Mucosa of gallbladder (tissue), 1 donor: ENCODE data around the gene RECQL. TPM values are rescaled to one million over a fixed set of nuclear protein-coding genes. Genes with fewer than 3 reads are reported as not detected.
"Not testable (repeated sequence)": the region's sequence is repeated elsewhere in the genome, so short reads cannot be mapped to it uniquely, and the experiment has no call there.

ENCODE experiments used
- DNase-seq: peaks from one replicate; pipeline ENCODE4 v3.0.0-alpha.2; 2020; ENCODE audit warnings: low spot score
- total RNA-seq: library from RNA; stranded (reverse); gene quantifications from one replicate; pipeline ENCODE4 v1.2.1, GENCODE V29; 2021
- donor health status: DM: no; HTN: no; CAD: no.

Gene RECQL
- total RNA-seq, 1 donor from 2014 or later: 27.1 TPM

GRCh38 chr12:21502164-21502496 lies 695 bp upstream of the RECQL start:
- DNase-seq: peak; percentile 10

DNA sequence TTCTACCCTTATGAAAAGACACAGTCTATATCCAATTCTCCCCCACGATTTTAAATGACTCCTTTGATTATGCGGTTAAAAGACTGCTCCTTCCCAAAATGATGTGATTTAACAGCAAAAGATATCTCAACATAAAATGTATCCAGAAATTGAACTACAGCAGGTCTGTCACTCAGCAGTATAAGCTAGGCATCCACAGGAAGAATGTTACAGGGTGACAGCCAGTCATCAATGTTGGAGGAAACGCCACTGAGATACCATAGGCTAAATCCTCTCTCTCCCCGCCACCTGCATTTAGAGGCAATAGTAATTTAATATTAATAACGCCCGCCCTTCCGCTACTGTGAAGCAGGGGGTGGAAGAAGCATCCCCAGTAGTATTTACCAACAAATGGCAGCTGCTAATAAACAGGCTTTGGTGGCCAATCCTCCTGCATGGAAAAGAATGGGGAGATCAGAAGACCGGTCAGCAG lies 613 bp downstream of the RECQL start:
- DNase-seq: no peak

GRCh38 chr12:21499765-21500164 lies 1.7 kb downstream of the RECQL start:
- DNase-seq: no peak

- DNase-seq: no peak
Observed at GRCh38 chr12:21485998-21486397, 15.4 kb downstream of the RECQL start.

DNA sequence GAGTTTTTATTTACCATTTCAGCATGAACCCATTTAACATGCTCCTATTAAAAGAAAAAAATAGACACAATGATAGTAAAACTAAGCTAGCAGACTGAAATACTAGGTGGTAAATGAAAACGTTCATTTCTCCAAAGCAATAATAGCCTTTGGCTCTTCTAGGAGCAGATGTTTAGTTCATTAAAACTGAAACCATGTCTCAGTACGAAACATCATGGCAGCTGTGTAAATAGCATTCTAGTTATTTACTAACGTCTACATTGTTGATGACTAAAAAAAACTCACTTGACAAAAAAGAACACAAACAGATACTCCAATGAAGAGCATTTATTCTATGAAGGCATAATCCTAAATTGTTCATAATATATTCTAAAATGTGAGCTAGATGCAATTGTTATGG lies 17.9 kb downstream of the RECQL start:
- no peak for DNase-seq

GRCh38 chr12:21478756-21479455 lies 22.5 kb downstream of the RECQL start:
- DNase-seq: no peak

GRCh38 chr12:21476949-21477348 lies 24.5 kb downstream of the RECQL start:
- no peak for DNase-seq

DNA sequence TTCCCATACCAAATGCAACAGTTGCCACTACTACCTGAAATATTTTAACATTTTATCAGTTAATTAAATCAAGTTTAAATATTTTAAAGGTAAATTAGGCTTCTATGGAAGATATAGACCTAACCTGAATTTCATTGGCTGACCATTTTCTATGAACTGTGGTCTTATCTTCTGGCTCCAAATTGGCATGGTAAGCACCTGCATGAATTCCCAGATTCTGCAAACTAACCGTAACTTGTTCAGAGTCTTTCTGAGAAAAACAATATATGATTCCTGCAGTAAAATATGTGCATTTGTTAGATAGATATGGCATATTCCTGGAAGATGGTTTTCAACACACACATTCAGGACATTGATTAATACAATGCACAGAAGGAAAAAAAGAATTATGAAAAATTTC lies 25.9 kb downstream of the RECQL start:
- no peak for DNase-seq

DNA sequence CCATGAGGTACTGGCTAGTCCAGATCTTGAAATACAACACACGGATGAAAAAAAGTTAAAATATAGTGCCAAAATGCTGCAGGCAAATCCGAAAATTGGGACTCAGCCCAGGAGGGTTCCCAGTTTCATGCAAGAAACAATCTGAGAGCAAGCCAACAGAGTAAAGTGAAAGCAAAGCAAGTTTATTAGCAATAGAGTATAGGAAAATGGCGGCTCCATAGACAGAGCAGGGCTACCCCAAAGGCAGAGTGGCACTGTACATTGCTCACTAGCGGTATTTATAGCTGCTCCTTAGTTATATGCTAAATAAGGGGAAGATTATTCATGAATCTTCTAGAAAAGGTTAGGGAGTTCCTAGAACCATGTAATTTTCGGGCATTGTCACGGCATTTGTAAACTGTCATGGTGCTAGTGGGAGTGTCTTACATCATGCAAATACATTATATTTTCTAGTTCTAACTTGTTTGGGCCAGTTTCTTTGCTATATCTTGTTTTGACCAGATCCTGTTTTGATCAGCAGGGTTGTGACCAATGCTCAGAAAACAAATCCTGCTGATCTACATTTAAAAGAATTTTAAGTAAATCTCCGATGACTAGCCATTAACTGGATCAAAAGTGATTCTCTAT lies 29.1 kb downstream of the RECQL start:
- no peak for DNase-seq

- no peak for DNase-seq
Observed at GRCh38 chr12:21471294-21471693, 30.1 kb downstream of the RECQL start.

DNA sequence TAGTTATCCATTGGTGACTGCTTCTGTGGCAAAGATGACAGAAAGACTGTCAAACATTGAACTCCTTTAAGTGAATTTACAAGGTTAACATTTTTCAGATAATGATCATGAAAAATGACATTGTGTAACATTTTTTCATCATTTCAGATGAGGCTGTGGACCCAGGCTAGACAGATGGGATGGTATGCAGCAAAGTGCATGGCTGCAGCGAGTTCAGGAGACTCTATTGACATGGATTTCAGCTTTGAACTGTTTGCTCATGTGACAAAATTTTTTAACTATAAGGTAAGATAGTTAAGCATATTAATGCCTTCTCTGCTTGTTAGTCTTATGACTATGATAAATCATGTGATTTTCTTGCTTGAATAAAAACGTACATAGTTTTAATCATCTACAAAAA lies 34.1 kb downstream of the RECQL start:
- not testable (repeated sequence) for DNase-seq

- DNase-seq: no peak
Observed at GRCh38 chr12:21459474-21459873, 42.0 kb downstream of the RECQL start.

DNA sequence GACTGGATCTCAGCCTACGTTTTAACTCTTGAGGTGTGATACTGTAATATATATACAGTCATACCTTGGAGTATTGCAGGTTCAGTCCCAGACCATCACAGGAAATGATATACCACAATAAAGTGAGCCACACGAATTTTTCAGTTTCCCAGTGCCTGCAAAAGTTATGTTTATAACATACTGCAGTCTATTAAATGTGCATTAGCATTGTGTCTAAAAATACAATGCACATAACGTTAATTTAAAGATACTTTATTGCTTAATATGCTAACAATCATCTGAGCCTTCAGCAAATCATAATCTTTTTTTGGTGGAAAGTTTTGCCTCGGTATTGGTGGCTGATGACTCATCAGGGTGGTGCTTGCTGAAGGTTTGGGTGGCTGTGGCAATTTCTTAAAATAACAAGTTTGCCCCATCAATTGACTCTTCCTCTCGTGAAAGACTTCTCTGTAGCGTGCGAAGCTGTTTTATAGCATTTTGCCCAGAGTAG lies 45.1 kb downstream of the RECQL start:
- no peak for DNase-seq

- DNase-seq: no peak
Observed at GRCh38 chr12:21453312-21453852, 48.1 kb downstream of the RECQL start.

DNA sequence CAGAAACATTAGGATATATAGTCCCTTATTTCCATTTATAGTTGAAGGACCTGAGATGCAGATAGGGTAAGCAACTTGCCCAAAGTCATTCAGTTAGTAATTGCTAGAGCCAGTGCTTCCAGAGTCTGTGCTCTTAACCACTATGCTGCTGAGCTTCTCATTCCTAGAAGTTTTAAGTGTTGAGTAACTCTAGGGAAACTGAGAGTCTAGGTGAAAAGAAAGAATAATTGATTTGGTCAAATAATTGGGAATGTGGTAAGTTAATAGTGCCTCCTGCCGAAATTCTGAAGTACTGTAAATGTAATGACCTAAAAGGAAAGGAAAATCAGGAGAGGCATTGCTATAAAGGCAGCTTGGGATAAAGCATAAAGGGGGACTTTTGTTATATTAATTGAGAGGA lies 49.9 kb downstream of the RECQL start:
- DNase-seq: no peak

GRCh38 chr12:21444193-21445146 lies 57.0 kb downstream of the RECQL start:
- no peak for DNase-seq

GRCh38 chr12:21439347-21439746 lies 62.1 kb downstream of the RECQL start:
- no peak for DNase-seq

- no peak for DNase-seq
Observed at GRCh38 chr12:21438643-21439042, 62.8 kb downstream of the RECQL start.

- DNase-seq: no peak
Observed at GRCh38 chr12:21434699-21435098, 66.7 kb downstream of the RECQL start.

- DNase-seq: no peak
Observed at GRCh38 chr12:21433525-21433924, 67.9 kb downstream of the RECQL start.

- no peak for DNase-seq
Observed at GRCh38 chr12:21429994-21430393, 71.4 kb downstream of the RECQL start.

DNA sequence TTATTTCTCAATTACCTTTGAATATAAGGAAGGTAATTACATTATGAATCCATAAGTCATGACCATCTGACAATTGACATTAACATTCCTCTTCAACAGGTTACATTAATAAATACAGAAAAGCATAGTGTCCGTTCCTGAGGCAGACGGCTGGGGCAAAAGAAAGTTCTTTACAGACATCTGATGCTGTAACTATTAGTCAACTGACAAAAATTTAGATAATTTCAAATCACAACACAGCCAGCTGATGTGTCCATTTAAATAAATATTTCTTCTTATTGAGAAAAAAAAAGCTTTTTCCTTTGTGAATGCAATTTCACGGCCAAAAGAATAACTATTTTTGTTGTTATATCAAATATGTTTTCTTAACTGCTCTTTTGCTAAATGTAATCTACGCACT lies 73.2 kb downstream of the RECQL start:
- DNase-seq: no peak
